ENCODE measurements around the gene ADAMTS17.

The ADAMTS17 gene

DNA sequence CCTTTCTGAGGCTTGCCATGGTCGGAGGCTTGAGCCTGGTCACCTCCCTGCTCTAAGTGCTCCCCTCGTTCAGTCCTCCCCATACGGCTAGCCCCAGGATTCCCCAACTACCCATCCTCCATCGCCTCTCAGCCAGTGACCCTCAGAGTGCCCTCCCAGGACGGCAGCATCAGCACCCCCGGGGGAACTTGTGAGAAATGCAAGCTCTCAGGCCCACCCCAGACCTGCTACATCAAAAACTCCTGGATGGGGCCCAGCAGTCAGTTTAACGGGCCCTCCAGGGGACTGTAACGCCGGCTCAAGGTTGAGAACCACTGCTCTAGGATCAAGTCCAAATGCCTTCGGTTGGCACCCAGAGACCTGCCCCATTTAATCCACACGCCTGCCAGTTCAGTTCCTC, 6.9 kb downstream of the ADAMTS17 start:
- no peak overlapping the region for H3K27ac Mint-ChIP-seq
- H3K27me3 Mint-ChIP-seq (ENCODE audit: low read depth, poor library complexity): peaks cover 39% of the 10 kb centered on the region
- no peaks in the 10 kb centered on the region for H3K9me3 Mint-ChIP-seq
- no peak for DNase-seq
- H3K36me3 Mint-ChIP-seq (ENCODE audit: low read depth): no peaks in the 10 kb centered on the region
- no peak overlapping the region for H3K4me3 Mint-ChIP-seq
- TF ChIP-seq, protein P1, sequence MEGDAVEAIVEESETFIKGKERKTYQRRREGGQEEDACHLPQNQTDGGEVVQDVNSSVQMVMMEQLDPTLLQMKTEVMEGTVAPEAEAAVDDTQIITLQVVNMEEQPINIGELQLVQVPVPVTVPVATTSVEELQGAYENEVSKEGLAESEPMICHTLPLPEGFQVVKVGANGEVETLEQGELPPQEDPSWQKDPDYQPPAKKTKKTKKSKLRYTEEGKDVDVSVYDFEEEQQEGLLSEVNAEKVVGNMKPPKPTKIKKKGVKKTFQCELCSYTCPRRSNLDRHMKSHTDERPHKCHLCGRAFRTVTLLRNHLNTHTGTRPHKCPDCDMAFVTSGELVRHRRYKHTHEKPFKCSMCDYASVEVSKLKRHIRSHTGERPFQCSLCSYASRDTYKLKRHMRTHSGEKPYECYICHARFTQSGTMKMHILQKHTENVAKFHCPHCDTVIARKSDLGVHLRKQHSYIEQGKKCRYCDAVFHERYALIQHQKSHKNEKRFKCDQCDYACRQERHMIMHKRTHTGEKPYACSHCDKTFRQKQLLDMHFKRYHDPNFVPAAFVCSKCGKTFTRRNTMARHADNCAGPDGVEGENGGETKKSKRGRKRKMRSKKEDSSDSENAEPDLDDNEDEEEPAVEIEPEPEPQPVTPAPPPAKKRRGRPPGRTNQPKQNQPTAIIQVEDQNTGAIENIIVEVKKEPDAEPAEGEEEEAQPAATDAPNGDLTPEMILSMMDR (IDR thresholded peaks at IDR 0.05): no peak
- H3K4me1 Mint-ChIP-seq: peaks cover 74% of the 10 kb centered on the region

DNA sequence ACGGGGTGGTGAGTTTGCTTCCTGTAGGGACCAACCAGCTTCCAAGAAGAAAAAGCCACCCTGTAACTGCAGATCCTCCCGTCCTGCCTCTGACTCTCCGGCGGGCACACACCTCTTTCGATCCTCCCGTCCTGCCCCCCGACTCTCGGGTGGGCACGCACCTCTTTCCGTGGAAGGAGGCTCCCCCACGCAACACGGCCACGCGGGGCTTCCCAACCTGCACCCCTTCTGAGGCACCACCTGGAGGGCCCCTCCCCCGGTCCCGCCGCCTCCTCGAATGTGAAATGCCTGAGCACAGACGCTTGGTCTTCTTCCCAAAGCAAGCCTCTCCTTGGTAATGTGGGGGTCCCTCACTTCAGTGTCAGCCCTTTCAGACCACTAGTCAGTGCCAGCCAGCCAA, 7.3 kb downstream of the ADAMTS17 start:
- no peak for DNase-seq
- H3K27ac Mint-ChIP-seq: no peak overlapping the region
- H3K36me3 Mint-ChIP-seq (ENCODE audit: low read depth): no peaks in the 10 kb centered on the region
- peaks cover 34% of the 10 kb centered on the region for H3K27me3 Mint-ChIP-seq (ENCODE audit: low read depth, poor library complexity)
- TF ChIP-seq, protein P1 (IDR thresholded peaks at IDR 0.05): no peak
- H3K9me3 Mint-ChIP-seq: no peaks in the 10 kb centered on the region
- H3K4me3 Mint-ChIP-seq: no peak overlapping the region
- H3K4me1 Mint-ChIP-seq: peaks cover 74% of the 10 kb centered on the region

DNA sequence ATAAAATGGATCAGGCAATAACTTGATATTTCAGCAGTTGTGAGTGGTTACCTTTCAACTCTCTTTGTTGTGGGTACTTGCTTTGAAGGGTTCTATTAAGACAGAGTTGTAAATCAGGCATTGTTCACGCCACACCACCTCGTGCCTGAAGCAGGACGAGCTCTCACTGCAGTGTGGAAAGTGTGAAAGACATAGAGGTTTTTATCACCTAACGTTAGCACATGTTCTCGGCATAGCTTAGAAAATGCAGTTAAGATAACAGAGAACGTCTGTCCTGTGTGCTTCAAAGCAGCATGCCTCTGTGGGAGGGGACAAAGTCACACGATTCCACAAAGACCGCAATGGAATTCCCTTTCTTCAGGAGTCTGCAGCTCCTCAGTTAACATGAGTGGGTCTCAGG, 7.8 kb downstream of the ADAMTS17 start:
- H3K9me3 Mint-ChIP-seq: no peaks in the 10 kb centered on the region
- H3K4me3 Mint-ChIP-seq: no peak overlapping the region
- no peak overlapping the region for H3K27ac Mint-ChIP-seq
- peaks cover 30% of the 10 kb centered on the region for H3K27me3 Mint-ChIP-seq (ENCODE audit: low read depth, poor library complexity)
- DNase-seq: no peak
- H3K36me3 Mint-ChIP-seq (ENCODE audit: low read depth): no peaks in the 10 kb centered on the region
- peaks cover 70% of the 10 kb centered on the region for H3K4me1 Mint-ChIP-seq
- TF ChIP-seq, protein P1 (IDR thresholded peaks at IDR 0.05): no peak

DNA sequence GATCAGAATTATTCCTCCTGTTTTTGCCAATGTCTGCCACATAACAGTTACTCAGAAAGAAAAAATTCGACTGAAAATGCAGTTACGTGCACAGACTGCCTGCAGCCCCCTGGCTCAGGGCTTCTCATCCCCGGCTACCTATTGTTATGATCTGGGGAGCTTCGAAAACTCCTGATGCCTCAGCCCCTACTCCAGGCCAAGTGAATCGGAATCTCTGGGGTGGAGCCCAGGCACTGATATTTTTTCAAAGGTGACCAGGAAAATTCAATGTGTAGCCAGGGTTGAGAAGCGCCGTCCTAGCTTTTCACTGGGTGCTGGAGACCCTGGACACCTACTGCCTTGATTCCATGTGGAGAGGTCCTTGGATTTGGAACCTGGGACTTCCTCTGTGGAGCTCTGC, 8.5 kb downstream of the ADAMTS17 start:
- TF ChIP-seq, protein P1 (IDR thresholded peaks at IDR 0.05): no peak
- Mint-ChIP-seq H3K4me3 (no peak overlapping the region), H3K9me3 (no peaks in the 10 kb centered on the region), H3K4me1 (peaks cover 63% of the 10 kb centered on the region), H3K27ac (no peak overlapping the region), H3K36me3 (ENCODE audit: low read depth) (no peaks in the 10 kb centered on the region), H3K27me3 (ENCODE audit: low read depth, poor library complexity) (peaks cover 27% of the 10 kb centered on the region)
- no peak for DNase-seq

DNA sequence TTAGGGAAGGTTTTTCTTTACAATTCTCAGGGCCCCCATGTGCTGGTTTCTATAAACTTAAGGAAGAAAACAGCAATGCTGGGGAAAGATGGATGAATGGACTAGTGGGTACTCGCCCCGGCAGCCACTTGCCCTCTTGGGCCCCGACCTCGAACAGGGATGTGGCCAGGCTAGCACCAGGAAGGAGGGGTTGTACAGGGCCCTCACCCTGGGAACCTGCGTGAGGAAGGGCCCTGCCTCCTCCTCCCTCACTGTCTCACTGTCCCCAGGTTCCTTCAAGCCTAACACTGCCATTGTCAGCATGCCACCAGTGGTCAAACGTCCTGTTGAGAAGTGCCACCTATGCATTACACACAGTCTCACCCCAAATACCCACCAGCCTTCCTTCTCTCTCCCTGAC, 9.1 kb downstream of the ADAMTS17 start:
- H3K9me3 Mint-ChIP-seq: no peaks in the 10 kb centered on the region
- H3K4me3 Mint-ChIP-seq: no peak overlapping the region
- no peak for DNase-seq
- no peak overlapping the region for H3K27ac Mint-ChIP-seq
- TF ChIP-seq, protein P1 (IDR thresholded peaks at IDR 0.05): no peak
- H3K4me1 Mint-ChIP-seq: peaks cover 63% of the 10 kb centered on the region
- H3K27me3 Mint-ChIP-seq (ENCODE audit: low read depth, poor library complexity): peaks cover 26% of the 10 kb centered on the region
- H3K36me3 Mint-ChIP-seq (ENCODE audit: low read depth): no peaks in the 10 kb centered on the region

DNA sequence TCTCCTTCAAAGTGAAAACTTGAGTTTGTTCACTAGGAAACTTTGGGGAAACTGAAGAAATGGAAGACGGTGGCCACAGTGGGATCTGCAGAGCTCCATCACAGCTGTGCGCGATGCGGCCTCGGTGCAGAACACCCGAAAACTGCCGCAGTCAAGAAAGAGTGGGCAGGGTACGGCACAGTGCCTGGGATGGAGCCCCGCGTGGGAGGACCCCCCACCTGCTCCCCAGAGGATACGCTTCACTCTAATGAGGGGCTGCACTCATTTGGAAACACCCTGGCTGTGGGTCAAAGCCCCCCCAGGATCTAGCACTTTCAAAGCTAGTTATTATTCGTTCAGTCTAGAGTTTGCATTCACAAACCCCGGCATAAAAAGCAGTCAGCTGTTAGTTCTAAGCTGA, 9.5 kb downstream of the ADAMTS17 start:
- Mint-ChIP-seq H3K27ac (no peak overlapping the region), H3K36me3 (ENCODE audit: low read depth) (no peaks in the 10 kb centered on the region), H3K4me1 (peaks cover 63% of the 10 kb centered on the region), H3K4me3 (no peak overlapping the region), H3K9me3 (no peaks in the 10 kb centered on the region), H3K27me3 (ENCODE audit: low read depth, poor library complexity) (peaks cover 23% of the 10 kb centered on the region)
- TF ChIP-seq, protein P1 (IDR thresholded peaks at IDR 0.05): no peak
- DNase-seq: no peak
